Measurements from ENCODE around the gene DGKG. TPM values are rescaled to one million over a fixed set of nuclear protein-coding genes. Genes with fewer than 3 reads are reported as not detected.

The DGKG gene
- total and polyA plus RNA-seq, 2 of the 8 experiments (the other 6 are each of a cell fraction or from before 2014, with no cell fraction given): 0.30 to 0.48 TPM

DNA sequence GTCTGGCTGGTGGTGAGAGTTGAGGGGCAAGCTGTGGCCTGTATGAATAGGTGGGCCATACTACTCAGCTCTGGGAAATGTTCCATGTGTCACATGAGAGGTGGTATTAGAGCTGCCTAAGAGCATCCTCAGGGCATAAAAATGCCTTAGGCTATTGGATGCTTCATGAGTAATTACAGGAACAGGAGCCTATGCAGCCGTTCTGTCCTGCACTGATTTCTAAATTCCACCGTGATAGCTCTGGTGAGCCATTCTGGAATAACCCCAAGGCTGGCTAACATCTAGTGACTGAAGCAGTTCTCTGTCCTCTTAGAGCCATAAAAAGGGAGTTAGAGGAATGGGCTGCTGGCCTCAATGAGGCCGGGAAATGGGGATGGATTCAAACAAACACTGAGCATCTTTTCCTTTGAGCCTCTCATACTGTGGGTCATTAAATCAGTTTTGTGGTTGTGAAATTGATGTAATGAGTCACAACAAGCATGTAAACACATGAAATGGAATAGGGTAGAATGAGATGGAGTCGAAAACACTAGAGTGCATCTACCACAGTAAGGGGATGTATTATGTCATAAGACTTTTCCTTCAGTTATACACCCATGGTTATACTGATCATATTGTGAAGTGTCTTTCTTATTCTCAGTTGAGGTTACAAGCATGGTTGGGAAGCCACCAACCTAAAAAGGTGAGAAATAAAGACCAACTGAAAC, 41.0 kb downstream of the DGKG start:
- Histone ChIP-seq H3K4me3 (ENCODE audit: extremely low read depth in 1 of 4, insufficient read depth in 2 of 4, low read depth in 3 of 4, low read length in 4 of 4) (no peak overlapping the region), H2AFZ (ENCODE audit: low read length) (no peak overlapping the region), H3K4me2 (ENCODE audit: insufficient read depth in 1 of 2, low read depth in 2 of 2, low read length in 2 of 2) (no peak overlapping the region), H4K20me1 (replicated peaks in 1 of 2; ENCODE audit: control insufficient read depth in 1 of 2, insufficient read depth in 2 of 2, low read length in 2 of 2) (no peaks in the 10 kb centered on the region), H3K23me2 (ENCODE audit: low read depth, low read length) (no peaks in the 10 kb centered on the region), H3K4ac (replicated peaks; ENCODE audit: insufficient read length, low read depth, low read length) (no peak overlapping the region), H3K9ac (replicated peaks in 1 of 4; ENCODE audit: extremely low read depth in 1 of 4, low read depth in 3 of 4, low read length in 3 of 4) (no peak overlapping the region), H3K27me3 (replicated peaks in 1 of 4; ENCODE audit: control insufficient read depth in 3 of 4, extremely low read depth in 1 of 4, insufficient read depth in 3 of 4, low read length in 3 of 4) (no peaks in the 10 kb centered on the region), H3K23ac (ENCODE audit: insufficient read length) (no peak overlapping the region), H3K79me2 (ENCODE audit: control insufficient read depth in 1 of 2, insufficient read depth in 2 of 2, low read length in 2 of 2) (no peaks in the 10 kb centered on the region), H2BK12ac (ENCODE audit: low read depth, low read length) (no peak overlapping the region), H3K4me1 (replicated peaks in 1 of 4; ENCODE audit: control insufficient read depth in 3 of 4, insufficient read depth in 4 of 4, low read length in 3 of 4) (no peaks in the 10 kb centered on the region), H3K14ac (ENCODE audit: insufficient read length) (no peak overlapping the region), H2BK15ac (ENCODE audit: low read length) (no peak overlapping the region), H2BK20ac (ENCODE audit: low read length) (no peak overlapping the region), H3K27ac (ENCODE audit: low read depth, low read length) (no peak overlapping the region), H2BK5ac (ENCODE audit: low read depth, low read length) (no peak overlapping the region), H3K9me3 (ENCODE audit: insufficient read depth in 2 of 2, low read depth in 1 of 2, low read length in 1 of 2) (no peaks in the 10 kb centered on the region), H3K56ac (replicated peaks; ENCODE audit: insufficient read length, low read depth, low read length) (no peak overlapping the region), H2AK5ac (ENCODE audit: low read depth, low read length) (no peak overlapping the region), H3K18ac (ENCODE audit: extremely low read depth, low read length) (no peak overlapping the region), H2BK120ac (replicated peaks; ENCODE audit: low read depth, low read length) (no peak overlapping the region), H4K91ac (replicated peaks; ENCODE audit: insufficient read length, low read length) (no peak overlapping the region), H4K8ac (ENCODE audit: extremely low read depth, insufficient read depth, low read length) (no peak overlapping the region), H4K5ac (ENCODE audit: insufficient read length, low read depth, low read length) (no peak overlapping the region), H3K79me1 (ENCODE audit: low read depth, low read length) (no peaks in the 10 kb centered on the region), H3K36me3 (ENCODE audit: control insufficient read depth in 2 of 4, insufficient read depth in 4 of 4, low read length in 3 of 4) (no peaks in the 10 kb centered on the region)
- no peak for DNase-seq (ENCODE audit: low read depth in 1 of 2, low spot score in 2 of 2)
- FAIRE-seq: no peak
- 82% methylated on average over 4 of the region's 4 CpGs; no CpG with 5 or more reads in 1 of the 2 experiments for WGBS, 2 experiments (ENCODE audit: extremely low coverage in 1 of 2, insufficient coverage in 1 of 2, insufficient read length in 1 of 2, insufficient replicate concordance in 2 of 2, low coverage in 1 of 2, low lambda C conversion rate in 2 of 2, missing lambda C conversion rate in 1 of 2)
- ChIA-PET CTCF (ENCODE audit: partially characterized antibody) (no interaction called here), POLR2A (ENCODE audit: partially characterized antibody) (no interaction called here)
- TF ChIP-seq YY1 (IDR thresholded peaks at IDR 0.05; ENCODE audit: low read depth, low read length) (no peak), EP300 (IDR thresholded peaks at IDR 0.05; ENCODE audit: borderline replicate concordance in 1 of 2, low read depth in 2 of 2, low read length in 2 of 2) (no peak), CHD2 (IDR thresholded peaks at IDR 0.05; ENCODE audit: low read length) (no peak), SRF (IDR thresholded peaks at IDR 0.05; ENCODE audit: low read depth, low read length) (no peak), CBX8 (IDR thresholded peaks at IDR 0.05; ENCODE audit: borderline replicate concordance, low read depth, low read length) (no peak), RXRA (IDR thresholded peaks at IDR 0.05; ENCODE audit: insufficient read depth, low read depth, low read length) (no peak), BACH1 (IDR thresholded peaks at IDR 0.05; ENCODE audit: low read length) (no peak), SP4 (IDR thresholded peaks at IDR 0.05; ENCODE audit: low read length) (no peak), NANOG (IDR thresholded peaks at IDR 0.05; ENCODE audit: insufficient read depth, low read depth, low read length, poor library complexity, severe bottlenecking) (no peak), EGR1 (IDR thresholded peaks at IDR 0.05; ENCODE audit: borderline replicate concordance, low read depth, low read length) (no peak), SUZ12 (IDR thresholded peaks at IDR 0.05; ENCODE audit: low read length) (no peak), KDM4A (IDR thresholded peaks at IDR 0.05; ENCODE audit: low read depth, low read length, severe bottlenecking) (no peak), CEBPB (IDR thresholded peaks at IDR 0.05; ENCODE audit: low read depth, low read length) (no peak), HDAC2 (IDR thresholded peaks at IDR 0.05; ENCODE audit: borderline replicate concordance in 1 of 2, low read depth in 2 of 2, low read length in 2 of 2) (no peak)
